GM12892 (cell line): Measurements from ENCODE around the gene EID3.

ENCODE experiments used
- POLR2A ChIP-seq: IDR thresholded peaks from 2 replicates; pipeline ENCODE4 v1.6.1; 2011; ENCODE audit warnings: low read depth, low read length, control low read depth
- POLR2AphosphoS5 ChIP-seq: IDR thresholded peaks from 2 replicates; pipeline ENCODE4 v1.6.1; 2011; ENCODE audit warnings: low read depth, low read length, control low read depth
- TAF1 ChIP-seq: IDR thresholded peaks from 2 replicates; pipeline ENCODE4 v1.6.1; 2011; ENCODE audit warnings: low read depth, mild to moderate bottlenecking, control low read depth, low read length, borderline replicate concordance

DNA sequence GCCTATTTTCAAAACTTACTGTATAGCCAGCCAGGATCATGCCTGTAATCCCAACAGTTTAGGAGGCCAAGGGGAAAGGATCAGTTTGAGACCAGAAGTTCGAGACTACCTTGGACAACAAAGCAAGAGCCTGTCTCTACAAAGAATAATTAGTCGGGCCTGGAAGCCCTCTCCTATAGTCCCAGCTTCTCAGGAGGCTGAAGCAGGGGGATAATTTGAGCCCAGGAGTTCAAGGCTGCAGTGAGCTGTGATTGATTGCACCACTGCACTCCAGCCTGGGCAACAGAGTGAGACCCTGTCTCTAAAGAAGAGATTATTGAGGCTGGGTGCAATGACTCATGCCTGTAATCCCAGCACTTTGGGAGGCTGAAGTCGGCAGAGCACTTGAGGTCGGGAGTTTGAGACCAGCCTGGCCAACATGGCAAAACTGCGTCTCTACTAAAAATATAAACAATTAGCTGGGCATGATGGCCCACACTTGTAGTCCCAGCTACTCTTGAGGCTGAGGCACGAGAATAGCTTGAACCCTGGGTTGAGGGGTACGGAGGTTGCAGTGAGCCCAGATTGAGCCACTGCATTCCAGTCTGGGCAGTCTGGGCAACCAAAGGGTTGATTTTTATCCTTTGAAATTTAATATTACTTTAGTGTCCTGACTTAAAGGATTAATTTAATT lies 14.1 kb downstream of the EID3 start:
- no peak for TF ChIP-seq POLR2AphosphoS5
- no peak for TF ChIP-seq POLR2A
- TF ChIP-seq TAF1 = no peak
